ENCODE measurements around the gene ADAMTS20. TPM values are rescaled to one million over a fixed set of nuclear protein-coding genes. Genes with fewer than 3 reads are reported as not detected.

Gene ADAMTS20
- total RNA-seq, 1 experiment from 2014 or later: 1.6 TPM

DNA sequence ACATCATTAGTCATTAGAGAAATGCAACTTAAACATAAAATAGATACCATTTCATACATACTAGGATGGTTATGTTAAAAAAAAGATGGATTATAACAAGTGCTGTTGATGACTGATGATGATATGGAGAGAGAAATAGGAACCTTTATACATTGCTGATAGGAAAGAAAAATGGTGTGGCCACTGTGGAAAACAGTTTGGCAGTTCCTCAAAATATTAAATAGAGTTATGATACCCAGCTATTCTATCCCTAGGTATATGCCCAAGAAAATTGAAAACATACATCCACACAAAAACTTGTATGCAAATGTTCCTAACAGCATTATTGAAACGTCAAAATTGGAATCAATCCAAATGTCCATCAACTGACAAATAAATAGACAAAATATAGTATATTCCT is 170.1 kb downstream of the ADAMTS20 start:
- no peak overlapping the region for H3K4me2 ChIP-seq (ENCODE audit: low read length)
- CTCF ChIA-PET: no interaction called here
- H3K9me2 ChIP-seq (replicated peaks; ENCODE audit: low read length): no peaks in the 10 kb centered on the region
- H3K4me1 ChIP-seq (ENCODE audit: insufficient read depth, low read length): no peaks in the 10 kb centered on the region
- H3K36me3 ChIP-seq (ENCODE audit: low read depth, low read length): no peaks in the 10 kb centered on the region
- POLR2A ChIA-PET (ENCODE audit: unreplicated experiment): no interaction called here
- no peaks in the 10 kb centered on the region for H3K79me2 ChIP-seq (ENCODE audit: low read length)
- no peak overlapping the region for H3K9ac ChIP-seq (ENCODE audit: low read length)
- H3K27ac ChIP-seq (ENCODE audit: low read length): no peak overlapping the region
- intact Hi-C loops (cut with micrococcal nuclease): no loop called here
- ATAC-seq (no peak), DNase-seq (no peak)
- no TSS peak for BruUV-seq (replicated peaks)
- no peak overlapping the region for H3K4me3 ChIP-seq (ENCODE audit: low read length)
- H2AFZ ChIP-seq (ENCODE audit: low read length): no peak overlapping the region
- no peaks in the 10 kb centered on the region for H3F3A ChIP-seq (ENCODE audit: low read length, unreplicated experiment)
- TF ChIP-seq EZH2 (IDR thresholded peaks at IDR 0.05; ENCODE audit: low read length, unreplicated experiment): no peak
- TF ChIP-seq CTCF (conservative IDR thresholded peaks at IDR 0.05; ENCODE audit: low read depth, low read length): no peak
- TF ChIP-seq EZH2phosphoT487 (IDR thresholded peaks at IDR 0.05; ENCODE audit: borderline replicate concordance, low read length): no peak
- no peaks in the 10 kb centered on the region for H3K9me3 ChIP-seq (ENCODE audit: low read length)
- H3K27me3 ChIP-seq (ENCODE audit: low read length): no peaks in the 10 kb centered on the region
- H4K20me1 ChIP-seq (ENCODE audit: low read length): no peaks in the 10 kb centered on the region

DNA sequence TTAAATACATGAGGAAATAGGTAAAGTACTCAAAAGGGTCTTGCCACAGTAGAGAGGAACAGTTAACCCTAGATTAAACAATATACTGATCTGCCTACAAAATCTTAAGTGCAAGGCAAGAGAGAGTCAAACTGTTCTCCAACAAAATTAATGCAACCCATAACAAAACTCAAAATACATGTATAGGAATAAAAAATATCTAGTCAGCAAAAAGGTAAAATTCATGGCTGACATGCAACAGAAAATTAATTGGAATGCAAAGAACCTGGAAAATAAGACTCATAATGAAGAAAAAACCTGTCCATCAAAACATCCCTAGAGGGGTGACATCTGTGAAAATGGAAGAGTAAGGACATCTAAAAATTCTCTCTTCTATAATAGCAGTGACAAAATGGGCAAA is 173.6 kb downstream of the ADAMTS20 start:
- intact Hi-C loops (cut with micrococcal nuclease): no loop called here
- no peak overlapping the region for H2AFZ ChIP-seq (ENCODE audit: low read length)
- H3K9me2 ChIP-seq (replicated peaks; ENCODE audit: low read length): no peaks in the 10 kb centered on the region
- H3K4me3 ChIP-seq (ENCODE audit: low read length): no peak overlapping the region
- BruUV-seq (replicated peaks): no TSS peak
- TF ChIP-seq EZH2phosphoT487 (IDR thresholded peaks at IDR 0.05; ENCODE audit: borderline replicate concordance, low read length): no peak
- no peak for TF ChIP-seq EZH2 (IDR thresholded peaks at IDR 0.05; ENCODE audit: low read length, unreplicated experiment)
- TF ChIP-seq CTCF (conservative IDR thresholded peaks at IDR 0.05; ENCODE audit: low read depth, low read length): no peak
- H3K36me3 ChIP-seq (ENCODE audit: low read depth, low read length): no peaks in the 10 kb centered on the region
- no peak overlapping the region for H3K27ac ChIP-seq (ENCODE audit: low read length)
- H3K4me1 ChIP-seq (ENCODE audit: insufficient read depth, low read length): no peaks in the 10 kb centered on the region
- H3K9ac ChIP-seq (ENCODE audit: low read length): no peak overlapping the region
- no peaks in the 10 kb centered on the region for H3K9me3 ChIP-seq (ENCODE audit: low read length)
- no peaks in the 10 kb centered on the region for H3K27me3 ChIP-seq (ENCODE audit: low read length)
- no peak overlapping the region for H3K4me2 ChIP-seq (ENCODE audit: low read length)
- no peak for DNase-seq
- H3F3A ChIP-seq (ENCODE audit: low read length, unreplicated experiment): no peaks in the 10 kb centered on the region
- no peaks in the 10 kb centered on the region for H3K79me2 ChIP-seq (ENCODE audit: low read length)
- POLR2A ChIA-PET (ENCODE audit: unreplicated experiment): no interaction called here
- no peak for ATAC-seq
- no peaks in the 10 kb centered on the region for H4K20me1 ChIP-seq (ENCODE audit: low read length)
- CTCF ChIA-PET: no interaction called here

- Histone ChIP-seq H3K9me2 (replicated peaks; ENCODE audit: low read length) (no peaks in the 10 kb centered on the region), H3K4me1 (ENCODE audit: insufficient read depth, low read length) (peaks cover 16% of the 10 kb centered on the region), H3F3A (ENCODE audit: low read length, unreplicated experiment) (peaks cover 5% of the 10 kb centered on the region), H3K27me3 (ENCODE audit: low read length) (no peaks in the 10 kb centered on the region), H3K36me3 (ENCODE audit: low read depth, low read length) (no peaks in the 10 kb centered on the region), H2AFZ (ENCODE audit: low read length) (no peak overlapping the region), H4K20me1 (ENCODE audit: low read length) (no peaks in the 10 kb centered on the region), H3K9me3 (ENCODE audit: low read length) (no peaks in the 10 kb centered on the region), H3K9ac (ENCODE audit: low read length) (no peak overlapping the region), H3K27ac (ENCODE audit: low read length) (peak overlapping the region; percentile 54), H3K79me2 (ENCODE audit: low read length) (no peaks in the 10 kb centered on the region), H3K4me3 (ENCODE audit: low read length) (no peak overlapping the region), H3K4me2 (ENCODE audit: low read length) (peak overlapping the region; percentile 36)
- ATAC-seq (peak; percentile 99), DNase-seq (peak; percentile 94)
- TF ChIP-seq EZH2phosphoT487 (IDR thresholded peaks at IDR 0.05; ENCODE audit: borderline replicate concordance, low read length) (no peak), EZH2 (IDR thresholded peaks at IDR 0.05; ENCODE audit: low read length, unreplicated experiment) (no peak), CTCF (conservative IDR thresholded peaks at IDR 0.05; ENCODE audit: low read depth, low read length) (no peak)
- POLR2A ChIA-PET (ENCODE audit: unreplicated experiment): no interaction called here
- CTCF ChIA-PET: interaction anchor here (0.5 kb wide), 1 partner anchor 21 kb away, joined by 3 read pairs; no protein-coding TSS in a partner anchor
- no TSS peak for BruUV-seq (replicated peaks)
- intact Hi-C loops (cut with micrococcal nuclease): loop anchor here (1.0 kb wide), 1 partner anchor 34 kb away; no protein-coding TSS in a partner anchor
Observed at GRCh38 chr12:43370263-43370662, 181.7 kb downstream of the ADAMTS20 start.

Data from PC-3 (cell line).